ENCODE measurements around the gene EXOSC7. TPM values are rescaled to one million over a fixed set of nuclear protein-coding genes. Genes with fewer than 3 reads are reported as not detected.

The EXOSC7 gene
- total and polyA plus RNA-seq, 2 experiments from 2014 or later: 31.1 to 53.5 TPM

DNA sequence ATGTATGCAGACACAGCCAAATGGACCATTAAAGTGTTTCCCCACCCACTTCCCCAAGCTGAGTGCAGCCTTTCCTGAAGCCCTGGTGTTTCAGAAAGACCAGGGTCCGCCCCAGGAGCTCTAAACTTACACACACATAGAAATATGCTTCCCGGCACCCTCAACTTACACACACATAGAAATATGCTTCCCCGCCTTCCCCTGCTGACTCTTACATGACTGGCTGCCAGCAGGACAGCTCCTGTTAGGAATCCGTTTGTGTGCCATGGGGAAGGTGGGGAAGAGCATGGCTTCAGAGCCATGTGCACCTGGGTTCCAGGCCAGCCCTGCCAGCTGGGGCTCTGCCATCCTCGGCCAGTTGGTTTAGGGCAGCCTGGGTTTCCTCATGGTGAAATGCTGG, 53.6 kb downstream of the EXOSC7 start:
- H3K4me2 ChIP-seq (ENCODE audit: unreplicated experiment): peak overlapping the region; percentile 10
- peak overlapping the region; percentile 77 for H3K27ac ChIP-seq
- H3K36me3 ChIP-seq (ENCODE audit: low read depth): no peaks in the 10 kb centered on the region
- no peaks in the 10 kb centered on the region for H3K27me3 ChIP-seq (replicated peaks; ENCODE audit: insufficient read depth)
- H3K79me2 ChIP-seq (ENCODE audit: insufficient read depth): no peaks in the 10 kb centered on the region
- 15% methylated on average over 5 of the region's 5 CpGs for WGBS, 2 experiments (ENCODE audit: low coverage in 1 of 2, low lambda C conversion rate in 2 of 2, missing lambda C conversion rate in 2 of 2)
- in situ Hi-C loops (cut with MboI): loop anchor here (10.0 kb wide), 1 partner anchor 635 kb away; no protein-coding TSS in a partner anchor
- H3F3A ChIP-seq (ENCODE audit: insufficient read depth): peaks cover 15% of the 10 kb centered on the region
- no peak overlapping the region for H3K4me3 ChIP-seq
- H2AFZ ChIP-seq: no peak overlapping the region
- H3K9ac ChIP-seq: 0 out of 2 replicates have a peak overlapping the region, but pooled peaks have one; percentile 37
- DNase-seq: peak; percentile 97
- TF ChIP-seq EZH2 (IDR thresholded peaks at IDR 0.05; ENCODE audit: insufficient read depth, poor library complexity, severe bottlenecking) (no peak), EZH2phosphoT487 (IDR thresholded peaks at IDR 0.05; ENCODE audit: insufficient read depth, low read depth) (no peak)
- H3K4me1 ChIP-seq (ENCODE audit: insufficient read depth): peaks cover 51% of the 10 kb centered on the region
- H3K9me2 ChIP-seq (ENCODE audit: insufficient read depth): no peaks in the 10 kb centered on the region
- no peaks in the 10 kb centered on the region for H4K20me1 ChIP-seq (ENCODE audit: insufficient read depth)
- no peaks in the 10 kb centered on the region for H3K9me3 ChIP-seq (ENCODE audit: low read depth)

DNA sequence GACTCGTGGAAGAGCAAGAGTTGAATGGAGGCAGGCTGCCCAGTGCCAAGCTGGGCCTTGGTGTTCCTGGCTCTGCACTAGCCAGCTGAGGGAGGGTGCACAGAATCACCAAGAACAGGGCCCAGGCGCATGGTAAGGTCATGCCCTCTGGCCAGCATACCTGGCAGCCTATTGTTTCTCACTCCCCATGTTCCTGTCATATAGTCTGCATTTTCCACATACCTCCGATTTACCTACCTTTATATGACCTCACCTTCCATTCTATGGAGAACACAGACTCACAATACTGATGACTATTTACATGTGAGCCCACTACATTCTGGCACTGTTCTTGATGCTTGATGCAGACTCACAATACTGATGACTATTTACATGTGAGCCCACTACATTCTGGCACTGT, 55.5 kb downstream of the EXOSC7 start:
- TF ChIP-seq EZH2 (IDR thresholded peaks at IDR 0.05; ENCODE audit: insufficient read depth, poor library complexity, severe bottlenecking) (no peak), EZH2phosphoT487 (IDR thresholded peaks at IDR 0.05; ENCODE audit: insufficient read depth, low read depth) (no peak)
- H3K9me3 ChIP-seq (ENCODE audit: low read depth): no peaks in the 10 kb centered on the region
- no peaks in the 10 kb centered on the region for H3K36me3 ChIP-seq (ENCODE audit: low read depth)
- peaks cover 41% of the 10 kb centered on the region for H3K4me1 ChIP-seq (ENCODE audit: insufficient read depth)
- H2AFZ ChIP-seq: no peak overlapping the region
- peaks cover 15% of the 10 kb centered on the region for H3F3A ChIP-seq (ENCODE audit: insufficient read depth)
- no peak overlapping the region for H3K4me2 ChIP-seq (ENCODE audit: unreplicated experiment)
- no peak for DNase-seq
- no peaks in the 10 kb centered on the region for H4K20me1 ChIP-seq (ENCODE audit: insufficient read depth)
- H3K9ac ChIP-seq: no peak overlapping the region
- H3K27me3 ChIP-seq (replicated peaks; ENCODE audit: insufficient read depth): no peaks in the 10 kb centered on the region
- no peaks in the 10 kb centered on the region for H3K9me2 ChIP-seq (ENCODE audit: insufficient read depth)
- no peak overlapping the region for H3K4me3 ChIP-seq
- 35 to 41% methylated on average over 3 of the region's 3 CpGs for WGBS, 2 experiments (ENCODE audit: low coverage in 1 of 2, low lambda C conversion rate in 2 of 2, missing lambda C conversion rate in 2 of 2)
- H3K27ac ChIP-seq: no peak overlapping the region
- H3K79me2 ChIP-seq (ENCODE audit: insufficient read depth): no peaks in the 10 kb centered on the region
- in situ Hi-C loops (cut with MboI): loop anchor here (10.0 kb wide), 1 partner anchor 633 kb away; no protein-coding TSS in a partner anchor

DNA sequence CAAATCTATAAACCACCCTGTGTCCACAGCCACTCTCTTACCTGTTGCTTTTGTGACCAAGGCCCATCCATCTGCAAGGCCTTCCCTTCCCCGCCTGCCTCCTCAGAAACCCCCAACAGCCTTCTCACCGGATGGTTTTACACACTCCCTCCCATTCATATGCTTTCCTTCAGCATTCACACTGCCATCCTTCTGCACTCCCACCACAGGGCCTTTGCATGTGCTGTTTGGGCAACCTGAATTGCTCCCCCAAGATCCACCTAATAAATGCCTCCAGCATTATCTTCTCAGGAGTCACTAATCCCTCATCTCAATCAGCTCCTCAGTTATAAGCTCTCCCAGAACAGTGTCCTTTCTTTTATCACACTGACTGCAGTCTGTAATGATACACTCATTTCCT, 56.1 kb downstream of the EXOSC7 start:
- Histone ChIP-seq H3K27me3 (replicated peaks; ENCODE audit: insufficient read depth) (no peaks in the 10 kb centered on the region), H3K79me2 (ENCODE audit: insufficient read depth) (no peaks in the 10 kb centered on the region), H2AFZ (no peak overlapping the region), H3K9me3 (ENCODE audit: low read depth) (no peaks in the 10 kb centered on the region), H3F3A (ENCODE audit: insufficient read depth) (peaks cover 15% of the 10 kb centered on the region), H3K4me2 (ENCODE audit: unreplicated experiment) (no peak overlapping the region), H4K20me1 (ENCODE audit: insufficient read depth) (no peaks in the 10 kb centered on the region), H3K4me3 (no peak overlapping the region), H3K4me1 (ENCODE audit: insufficient read depth) (peaks cover 35% of the 10 kb centered on the region), H3K9me2 (ENCODE audit: insufficient read depth) (no peaks in the 10 kb centered on the region), H3K9ac (no peak overlapping the region), H3K36me3 (ENCODE audit: low read depth) (no peaks in the 10 kb centered on the region), H3K27ac (no peak overlapping the region)
- no peak for DNase-seq
- 96 to 100% methylated on average over 2 of the region's 2 CpGs for WGBS, 2 experiments (ENCODE audit: low coverage in 1 of 2, low lambda C conversion rate in 2 of 2, missing lambda C conversion rate in 2 of 2)
- no peak for TF ChIP-seq EZH2phosphoT487 (IDR thresholded peaks at IDR 0.05; ENCODE audit: insufficient read depth, low read depth)
- TF ChIP-seq EZH2 (IDR thresholded peaks at IDR 0.05; ENCODE audit: insufficient read depth, poor library complexity, severe bottlenecking): no peak
- in situ Hi-C loops (cut with MboI): loop anchor here (10.0 kb wide), 1 partner anchor 633 kb away; no protein-coding TSS in a partner anchor

DNA sequence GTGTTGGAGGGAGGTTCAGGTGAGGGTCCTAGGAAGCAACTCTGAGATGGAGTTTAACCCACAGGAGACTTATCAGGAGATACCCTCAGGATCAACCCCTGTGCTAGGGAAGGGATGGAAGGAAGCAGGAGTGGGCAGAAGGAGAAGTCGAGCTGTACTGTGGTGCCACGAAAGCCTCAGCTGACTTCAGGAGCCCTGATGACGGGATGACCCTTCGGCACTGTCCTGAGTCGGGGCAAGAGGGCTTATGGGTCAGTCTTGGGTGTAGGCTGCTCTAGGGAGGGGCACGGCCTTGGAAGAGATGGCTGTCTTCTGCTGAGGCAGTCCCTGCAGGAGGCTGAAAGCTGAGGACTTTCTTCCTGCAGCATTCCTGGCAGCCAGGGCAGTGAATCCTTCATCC, 57.7 kb downstream of the EXOSC7 start:
- 68 to 72% methylated on average over 6 of the region's 6 CpGs for WGBS, 2 experiments (ENCODE audit: low coverage in 1 of 2, low lambda C conversion rate in 2 of 2, missing lambda C conversion rate in 2 of 2)
- H3K4me2 ChIP-seq (ENCODE audit: unreplicated experiment): no peak overlapping the region

More for the DNA sequence above, 57.7 kb downstream of the EXOSC7 start:
- no peaks in the 10 kb centered on the region for H4K20me1 ChIP-seq (ENCODE audit: insufficient read depth)
- no peaks in the 10 kb centered on the region for H3K79me2 ChIP-seq (ENCODE audit: insufficient read depth)
- no peak overlapping the region for H3K9ac ChIP-seq
- no peaks in the 10 kb centered on the region for H3K9me3 ChIP-seq (ENCODE audit: low read depth)
- H3F3A ChIP-seq (ENCODE audit: insufficient read depth): peaks cover 6% of the 10 kb centered on the region
- no peaks in the 10 kb centered on the region for H3K36me3 ChIP-seq (ENCODE audit: low read depth)
- no peaks in the 10 kb centered on the region for H3K9me2 ChIP-seq (ENCODE audit: insufficient read depth)
- no peak overlapping the region for H3K4me3 ChIP-seq
- H3K27me3 ChIP-seq (replicated peaks; ENCODE audit: insufficient read depth): no peaks in the 10 kb centered on the region
- no peak for DNase-seq
- TF ChIP-seq EZH2phosphoT487 (IDR thresholded peaks at IDR 0.05; ENCODE audit: insufficient read depth, low read depth): no peak
- no peak for TF ChIP-seq EZH2 (IDR thresholded peaks at IDR 0.05; ENCODE audit: insufficient read depth, poor library complexity, severe bottlenecking)
- H2AFZ ChIP-seq: no peak overlapping the region
- H3K27ac ChIP-seq: no peak overlapping the region
- in situ Hi-C loops (cut with MboI): loop anchor here (10.0 kb wide), 1 partner anchor 631 kb away; no protein-coding TSS in a partner anchor
- H3K4me1 ChIP-seq (ENCODE audit: insufficient read depth): peaks cover 19% of the 10 kb centered on the region

All from GM23248 (cell line).